Activated T-cell treated with anti-CD3 and anti-CD28 coated beads, Interleukin-2, amount 50 U/mL, for 48 hours (primary cell): ENCODE measurements around the gene METAP1.
"Not testable (repeated sequence)": the region's sequence is repeated elsewhere in the genome, so short reads cannot be mapped to it uniquely, and the experiment has no call there.

Experiments used
- DNase-seq, 2 experiments: peaks; one replicate each; pipeline ENCODE4 v3.0.0-alpha.2; 2020

METAP1 gene

DNA sequence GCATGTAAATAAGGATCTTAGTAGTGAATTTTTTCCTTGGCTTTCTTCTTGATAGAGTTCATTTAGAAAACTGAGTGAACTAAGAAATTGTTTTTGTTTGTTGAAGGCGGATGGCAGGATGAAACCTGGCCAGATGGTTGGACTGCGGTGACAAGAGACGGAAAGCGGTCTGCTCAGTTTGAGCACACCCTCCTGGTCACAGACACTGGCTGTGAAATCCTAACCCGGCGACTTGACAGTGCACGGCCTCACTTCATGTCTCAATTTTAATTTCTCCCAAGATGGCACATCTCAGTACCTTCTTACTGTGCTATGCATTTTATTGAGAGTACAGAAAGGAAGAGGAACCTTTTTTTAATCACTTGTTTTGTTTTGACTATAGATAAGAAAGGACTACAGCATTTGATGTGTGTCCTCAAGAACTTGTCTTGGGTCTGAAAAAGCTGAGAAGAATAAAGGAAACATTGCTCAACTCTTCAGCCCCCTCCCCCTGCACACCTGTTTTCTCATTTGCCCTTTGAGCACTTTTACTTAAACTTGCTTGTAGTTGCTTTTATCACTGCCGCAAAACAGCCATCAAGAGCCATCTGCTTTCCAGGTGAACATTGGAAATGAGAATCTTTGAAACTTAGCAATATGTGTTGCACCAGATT is 65.7 kb downstream of the METAP1 start:
- DNase-seq, result no peak

DNA sequence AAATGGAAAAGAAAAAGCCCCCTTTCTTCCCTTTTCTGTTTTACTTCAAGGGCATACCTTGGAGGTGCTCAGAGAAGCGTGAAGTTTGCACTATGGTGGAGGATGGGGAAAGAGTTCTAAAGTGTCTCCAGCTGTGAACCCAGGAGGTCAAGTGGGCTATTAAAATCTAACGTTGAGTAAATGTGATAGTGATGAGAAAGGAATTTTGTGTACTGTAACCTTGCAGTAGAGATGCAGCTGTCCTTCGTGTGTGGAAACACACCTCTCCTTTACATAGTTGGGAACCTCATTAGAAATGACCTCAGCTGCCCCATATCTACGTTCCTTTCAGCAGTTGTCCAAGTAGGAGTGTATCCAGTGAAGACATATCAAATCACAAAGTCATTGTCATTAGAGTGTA is 66.6 kb downstream of the METAP1 start:
- no peak for DNase-seq

DNA sequence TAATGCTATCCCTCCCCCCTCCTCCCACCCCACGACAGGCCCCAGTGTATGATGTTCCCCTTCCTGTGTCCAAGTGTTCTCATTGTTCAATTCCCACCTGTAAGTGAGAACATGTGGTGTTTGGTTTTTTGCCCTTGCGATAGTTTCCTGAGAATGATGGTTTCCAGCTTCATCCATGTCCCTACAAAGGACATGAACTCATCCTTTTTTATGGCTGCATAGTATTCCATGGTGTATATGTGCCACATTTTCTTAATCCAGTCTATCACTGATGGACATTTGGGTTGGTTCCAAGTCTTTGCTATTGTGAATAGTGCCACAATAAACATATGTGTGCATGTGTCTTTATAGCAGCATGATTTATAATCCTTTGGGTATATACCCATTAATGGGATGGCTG is 70.0 kb downstream of the METAP1 start:
- not testable (repeated sequence) for DNase-seq

DNA sequence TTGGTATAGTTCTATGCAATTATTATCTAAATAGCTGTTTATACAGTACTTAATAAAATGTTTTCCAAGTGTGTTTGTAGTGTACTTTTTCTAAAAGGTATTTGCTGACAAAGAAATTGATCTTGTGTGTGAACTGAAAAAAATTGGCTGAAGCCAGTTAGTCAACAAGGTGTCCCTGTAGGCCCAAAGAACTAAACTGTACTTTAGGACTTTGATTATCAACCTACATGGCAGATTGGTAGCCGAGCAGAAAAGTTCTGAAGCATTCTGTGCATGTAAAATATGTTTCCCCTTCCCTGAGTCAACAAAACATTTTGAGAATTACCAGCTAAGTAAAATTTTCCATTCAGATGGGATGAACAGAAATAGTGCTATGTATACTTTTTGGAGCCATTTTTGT is 72.1 kb downstream of the METAP1 start:
- no peak for DNase-seq

DNA sequence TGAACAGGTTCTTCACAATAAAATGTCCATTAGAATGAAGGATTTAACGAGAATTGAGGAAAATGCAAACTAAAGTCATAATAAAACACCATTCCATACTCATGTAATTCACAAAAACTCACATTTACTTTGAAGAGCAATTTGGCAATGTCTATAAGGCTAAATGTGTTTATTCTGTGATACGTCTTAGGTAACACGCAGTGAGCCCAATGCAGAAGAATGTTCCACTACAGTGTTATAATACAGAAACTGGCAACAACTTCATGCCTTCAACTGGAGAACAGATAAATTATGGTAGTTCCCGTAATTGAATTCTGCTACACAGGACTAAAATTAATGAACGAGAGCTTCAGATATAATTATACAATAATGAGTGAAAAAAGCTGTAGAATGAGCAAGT is 75.6 kb downstream of the METAP1 start:
- DNase-seq, result no peak

DNA sequence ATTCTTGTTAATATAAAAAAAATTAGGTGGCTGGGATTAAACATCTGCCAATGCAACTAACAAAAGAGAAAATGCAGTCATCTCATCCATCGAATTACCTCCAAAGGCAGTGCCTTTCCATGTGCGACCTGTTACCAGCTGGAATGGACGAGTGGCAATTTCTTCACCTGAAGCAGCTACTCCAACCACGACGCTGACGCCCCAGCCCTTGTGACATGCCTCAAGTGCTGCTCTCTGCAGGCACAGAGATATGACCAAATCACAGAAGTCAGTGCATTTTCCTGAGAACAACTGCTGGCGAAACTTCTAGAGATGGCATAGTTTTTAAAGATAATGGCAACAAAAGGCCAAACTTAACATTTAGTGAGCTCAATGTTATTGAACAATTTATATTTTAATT is 79.3 kb downstream of the METAP1 start:
- no peak for DNase-seq

DNA sequence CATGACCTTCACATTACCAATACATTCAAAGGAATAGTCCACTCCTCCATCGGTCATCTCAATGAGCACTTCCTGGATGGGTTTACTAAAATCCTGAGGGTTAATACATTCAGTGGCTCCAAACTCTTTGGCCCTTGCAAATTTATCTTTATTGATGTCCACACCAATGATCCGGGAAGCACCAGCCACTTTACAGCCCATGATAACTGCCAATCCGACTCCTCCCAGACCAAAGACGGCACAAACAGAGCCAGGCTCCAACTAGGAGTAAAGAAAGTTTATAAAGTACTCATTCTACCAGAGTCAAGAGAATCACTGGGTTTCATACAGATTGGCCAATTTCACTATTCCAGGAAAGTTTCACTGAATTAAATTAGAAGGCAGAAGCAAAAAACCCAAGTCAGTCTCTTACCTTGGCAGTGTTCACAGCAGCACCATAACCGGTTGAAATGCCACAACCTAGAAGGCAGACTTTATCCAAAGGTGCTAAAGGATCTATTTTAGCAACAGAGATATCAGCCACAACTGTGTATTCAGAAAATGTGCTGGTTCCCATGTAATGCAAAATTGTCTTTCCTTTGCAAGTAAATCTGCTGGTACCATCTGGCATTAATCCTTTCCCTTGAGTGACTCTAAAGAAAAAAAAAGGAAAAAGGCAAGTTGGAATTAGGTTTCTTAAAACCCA is 80.9 kb downstream of the METAP1 start:
- DNase-seq, result no peak

DNA sequence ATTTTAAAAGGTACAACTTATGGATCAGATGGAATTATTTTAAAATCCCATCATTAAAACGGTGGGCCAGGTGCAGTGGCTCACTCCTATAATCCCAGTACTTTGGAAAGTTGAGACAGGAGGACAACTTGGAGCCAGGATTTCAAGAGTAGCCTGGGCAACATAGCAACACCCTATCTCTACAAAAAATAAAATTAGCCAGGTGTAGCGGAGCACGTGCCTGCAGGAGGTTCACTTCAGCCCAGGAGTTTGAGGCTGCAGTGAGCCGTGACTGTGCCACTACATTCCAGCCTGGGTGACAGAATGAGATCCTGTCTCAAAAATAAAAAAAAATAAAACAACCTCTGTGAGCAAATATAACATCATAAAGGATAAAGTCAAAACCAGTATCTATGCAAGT is 81.7 kb downstream of the METAP1 start:
- DNase-seq, result no peak

DNA sequence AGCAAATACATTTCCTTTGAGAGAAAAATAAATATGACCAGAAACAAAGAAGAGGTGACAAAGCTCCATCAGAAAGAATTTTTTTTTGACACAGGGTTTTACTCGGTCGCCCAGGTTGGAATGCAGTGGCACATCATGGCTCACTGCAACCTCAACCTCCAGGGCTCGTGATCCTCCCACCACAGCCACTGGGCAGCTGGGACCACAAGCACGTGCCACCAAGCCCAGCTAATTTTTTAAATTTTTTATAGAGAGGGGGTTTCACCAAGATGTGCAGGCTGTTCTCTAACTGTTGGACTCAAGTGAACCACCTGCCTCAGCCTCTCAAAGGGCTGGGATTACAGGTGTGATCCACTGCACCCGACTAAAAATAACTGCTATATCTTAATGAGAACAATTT is 82.8 kb downstream of the METAP1 start:
- DNase-seq, result no peak

DNA sequence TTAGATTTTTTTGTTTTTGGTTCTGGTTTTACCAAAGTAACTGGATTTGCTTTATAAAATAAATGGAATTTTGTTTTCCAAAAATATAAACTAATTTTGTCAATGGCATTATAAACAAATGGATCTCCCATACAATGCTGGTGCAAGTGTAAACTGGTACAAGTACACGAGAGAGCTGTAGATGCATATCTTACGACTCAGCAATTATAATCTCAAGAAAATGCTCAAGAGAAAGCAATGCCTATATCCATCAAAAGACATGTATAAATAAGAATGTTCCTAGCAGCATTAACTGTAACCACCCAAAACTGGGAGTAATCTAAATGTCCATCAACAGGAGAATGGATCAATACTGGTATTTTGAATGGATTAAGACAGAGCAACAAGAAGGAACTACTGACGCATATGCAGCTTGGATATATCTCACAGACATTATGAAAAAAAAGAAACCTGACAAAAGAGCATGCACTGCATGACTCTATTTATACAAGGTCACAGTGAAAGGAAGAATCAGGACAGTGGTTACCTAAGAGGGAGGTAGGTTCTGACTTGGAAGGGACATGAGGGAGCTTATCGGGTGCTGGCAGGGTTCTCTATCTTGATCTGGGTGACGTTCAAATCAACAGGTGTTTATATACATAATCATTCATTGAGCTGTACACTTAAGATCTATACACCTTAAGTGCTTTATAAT is 83.6 kb downstream of the METAP1 start:
- DNase-seq, result no peak

DNA sequence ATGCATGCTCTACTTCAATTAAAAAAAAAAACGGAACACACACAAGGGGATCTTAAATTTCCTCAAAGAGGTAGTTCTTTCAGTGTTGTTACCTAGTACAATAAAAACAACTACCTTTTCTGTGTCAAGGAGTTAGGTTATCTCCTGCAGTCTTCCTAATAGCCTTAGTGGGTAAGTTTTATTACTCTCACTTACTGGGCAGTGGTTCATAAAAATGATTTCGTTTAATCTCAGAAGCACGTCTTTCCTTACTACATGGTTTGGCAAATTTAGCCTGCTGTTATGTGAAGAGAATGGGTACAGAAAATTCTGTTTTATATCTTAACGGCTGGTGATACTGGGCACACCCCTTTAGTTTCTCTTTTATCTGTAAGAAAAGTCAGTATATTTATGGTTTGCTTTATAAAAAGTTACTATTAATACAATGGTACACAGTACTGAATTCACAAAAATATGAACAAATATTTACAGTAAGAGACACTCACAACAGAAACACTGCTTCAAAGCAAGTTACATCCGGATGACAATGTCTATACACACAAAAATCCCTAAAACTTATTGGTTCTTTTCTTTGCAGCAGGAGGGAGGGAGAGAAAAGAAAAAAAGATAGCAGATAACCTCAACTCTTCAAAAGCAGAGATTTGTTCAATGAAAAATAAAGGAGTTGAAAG is 84.2 kb downstream of the METAP1 start:
- no peak for DNase-seq

DNA sequence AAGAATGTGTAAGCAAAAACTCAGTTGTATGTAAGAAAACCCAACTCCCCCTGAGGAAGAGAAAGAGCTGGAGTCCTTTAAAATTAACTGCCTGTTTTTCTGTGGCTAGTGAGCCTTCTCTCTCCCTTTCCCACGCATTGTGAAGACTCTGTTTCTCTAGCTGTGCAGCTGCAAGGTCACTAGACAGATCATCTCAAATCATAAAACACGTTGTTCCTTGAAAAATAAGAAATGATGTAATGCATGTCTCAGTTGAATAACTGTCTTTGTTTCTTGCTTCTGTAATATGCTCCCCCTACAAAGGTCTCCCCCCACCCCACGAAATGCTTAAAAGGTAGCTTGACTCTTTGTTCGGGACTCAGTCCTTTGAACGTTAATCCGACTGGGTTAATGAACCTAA is 85.3 kb downstream of the METAP1 start:
- not testable (repeated sequence) for DNase-seq

DNA sequence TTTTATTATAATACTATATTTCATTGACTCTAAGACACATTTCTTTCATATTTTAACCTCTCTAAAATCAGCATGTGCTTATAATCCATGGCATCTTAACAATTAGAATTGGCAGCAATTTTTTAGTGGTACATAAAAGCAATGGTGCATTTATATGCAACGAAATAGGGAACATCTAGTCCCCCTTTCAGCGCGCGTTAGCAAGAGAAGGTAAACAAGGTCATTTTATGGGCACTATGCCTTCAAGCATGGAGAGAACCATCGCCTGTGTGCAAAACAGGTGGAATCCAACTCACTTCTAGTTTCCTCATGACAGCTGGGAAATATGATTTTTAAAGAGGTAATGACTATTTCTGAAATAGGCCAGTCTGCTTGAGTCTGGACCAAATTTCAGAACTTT is 86.7 kb downstream of the METAP1 start:
- DNase-seq, result no peak

DNA sequence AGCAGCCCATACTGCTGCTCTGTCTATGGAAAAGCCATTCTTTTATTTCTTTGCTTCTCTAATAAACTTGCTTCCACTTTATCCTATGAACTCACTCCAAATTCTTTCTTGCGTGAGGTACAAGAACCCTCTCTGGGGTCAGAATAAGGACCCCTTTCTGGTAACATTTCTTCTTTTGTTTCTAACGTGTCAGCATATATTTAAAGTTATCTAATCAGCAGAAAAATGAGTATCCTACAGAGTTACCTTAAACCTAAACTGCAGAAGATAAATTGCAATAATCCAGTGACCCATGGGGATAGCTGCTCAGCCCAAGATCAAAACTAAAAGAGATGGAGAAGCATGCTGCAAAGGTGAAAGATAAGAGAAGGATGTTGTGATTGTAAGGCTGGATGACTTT is 89.1 kb downstream of the METAP1 start:
- DNase-seq, result no peak

DNA sequence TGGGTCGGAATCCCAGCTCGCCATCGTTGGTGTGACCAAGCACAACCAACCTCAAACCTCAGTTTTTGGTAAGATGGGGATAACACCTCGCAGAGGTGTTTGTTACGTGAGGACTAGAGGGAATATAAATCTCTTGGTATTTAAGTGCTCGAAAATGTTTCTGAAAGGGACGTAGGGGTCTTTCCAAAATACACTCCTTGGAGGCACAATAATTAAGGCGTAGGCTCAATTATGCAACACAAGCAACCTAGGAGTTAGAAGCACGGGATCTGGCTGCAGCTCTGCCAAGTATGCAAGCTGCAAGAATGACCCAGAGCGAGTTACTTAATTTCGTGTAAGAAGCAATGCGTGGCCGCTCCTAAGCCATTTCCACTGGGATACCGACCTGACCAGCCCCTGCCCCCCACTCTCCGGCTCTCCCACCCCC is 92.5 kb downstream of the METAP1 start:
- peak in 1 of 2 experiments; percentile 26 for DNase-seq

DNA sequence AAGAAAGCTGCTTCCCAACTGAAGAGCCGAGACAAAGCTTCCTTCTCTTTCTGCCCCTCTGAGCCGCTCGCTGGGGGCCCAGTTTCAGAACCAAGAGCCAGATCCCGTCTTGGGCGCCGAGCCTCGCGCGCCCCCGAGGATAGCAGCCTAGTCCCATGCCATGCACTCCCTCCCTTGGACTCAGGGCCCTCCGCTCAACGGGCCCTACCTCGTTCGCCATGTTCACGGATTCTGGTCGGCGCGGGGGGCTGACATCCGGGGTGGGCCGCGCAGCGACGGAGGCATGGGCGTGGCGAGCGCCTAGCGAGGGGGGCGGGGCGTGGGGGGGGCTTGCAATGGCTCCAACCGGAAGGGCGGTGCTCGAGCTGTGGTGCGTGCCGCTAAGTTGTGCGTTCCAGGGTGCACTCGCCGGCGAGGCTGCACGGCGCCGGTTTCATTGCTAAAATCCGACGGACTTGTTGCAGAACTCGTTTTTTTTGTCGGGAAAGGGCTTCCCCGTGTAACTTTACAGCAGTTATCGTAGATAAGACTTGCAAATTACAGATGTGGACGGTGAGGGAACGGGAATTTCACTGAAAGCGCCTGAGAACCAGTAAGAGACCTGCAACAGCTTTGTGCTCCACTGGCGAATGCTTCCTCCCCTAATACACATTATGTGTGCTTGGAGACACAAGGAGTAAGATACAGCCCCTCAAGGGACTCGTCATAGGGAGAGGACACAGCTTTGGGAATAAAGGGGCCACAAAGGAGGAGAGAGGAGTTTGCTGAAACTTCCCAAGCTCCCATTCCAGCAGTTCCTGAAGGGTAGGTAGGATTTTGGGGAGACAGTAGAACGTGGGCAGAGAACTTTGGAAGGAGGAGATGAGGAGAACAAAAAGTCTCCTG is 93.2 kb downstream of the METAP1 start, which contains the start of gene ADH5:
ADH5 (minus strand) TSS at position 308 of the 885 bp plus-strand sequence; CDS start at position 220, 88 bp downstream.
- peak; percentile 90 to 91 for DNase-seq

DNA sequence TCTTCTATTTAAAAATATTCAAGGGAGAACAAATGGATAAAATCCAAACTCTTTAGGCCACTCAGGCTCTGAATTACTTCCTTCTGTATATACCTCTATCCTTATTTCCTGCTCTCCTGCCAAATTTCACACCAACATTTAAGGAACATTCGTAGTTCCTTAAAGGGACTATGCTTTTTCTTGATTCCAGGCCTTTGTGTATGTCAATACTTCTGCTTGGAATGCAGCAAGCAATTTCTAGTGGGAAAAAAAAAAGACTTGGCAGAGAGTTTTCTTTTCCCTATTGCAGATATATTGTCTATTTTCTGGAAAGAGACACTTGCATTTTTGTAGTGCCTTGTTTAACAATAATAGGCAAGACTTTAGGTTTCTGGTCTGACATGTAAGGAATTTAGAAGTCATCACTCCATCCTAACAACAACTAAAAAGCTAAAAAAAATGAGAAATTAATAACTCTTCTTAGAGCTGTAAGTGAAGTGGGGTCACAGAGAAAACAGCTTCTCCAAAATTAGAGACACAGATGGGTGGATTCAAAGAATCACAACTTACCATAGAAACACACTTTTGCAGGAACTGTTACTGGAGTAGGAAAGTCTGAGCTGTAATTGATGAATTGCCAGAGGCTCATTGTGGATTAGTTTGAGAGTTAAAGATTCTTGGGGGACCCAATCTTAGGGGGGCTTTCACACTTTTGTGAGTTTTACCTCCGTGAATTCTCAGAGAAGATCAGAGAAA is 95.1 kb downstream of the METAP1 start:
- DNase-seq, result no peak

DNA sequence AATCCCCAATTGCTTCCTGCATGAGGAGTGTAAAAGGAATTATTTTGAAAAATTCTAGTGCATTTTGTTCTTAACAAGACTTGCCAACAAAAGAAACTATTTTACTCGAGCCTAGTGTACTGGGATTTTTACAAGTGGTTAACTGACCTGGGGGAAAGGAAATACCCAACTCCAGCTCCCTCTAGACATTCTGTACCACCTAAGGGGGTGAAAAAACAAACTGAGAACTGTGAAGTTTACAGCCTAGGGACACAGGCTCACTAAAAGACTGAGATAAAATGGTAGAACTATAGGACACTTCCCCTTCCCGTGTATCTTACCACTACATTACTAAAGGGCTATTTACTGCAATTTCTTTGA is 95.7 kb downstream of the METAP1 start:
- DNase-seq, result no peak

DNA sequence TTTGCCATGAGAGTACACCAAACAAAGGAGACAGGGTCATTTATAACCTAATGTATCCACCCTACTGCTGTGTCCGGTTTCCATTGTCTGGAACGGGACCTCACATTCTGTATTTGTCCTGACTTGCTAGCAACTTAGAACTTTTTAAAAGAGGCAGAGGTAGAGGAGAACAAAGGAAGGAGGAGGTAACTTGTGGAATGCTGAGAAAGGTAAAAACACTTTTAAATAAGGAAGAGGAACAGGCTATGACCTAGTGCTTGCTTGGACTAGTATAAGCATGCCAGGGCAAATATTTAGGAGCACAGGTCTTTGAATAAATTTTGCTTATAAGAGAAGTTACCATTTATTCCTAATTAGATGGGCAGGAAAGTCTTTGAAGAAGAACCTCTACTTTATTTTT is 96.3 kb downstream of the METAP1 start:
- DNase-seq, result not testable (repeated sequence)

DNA sequence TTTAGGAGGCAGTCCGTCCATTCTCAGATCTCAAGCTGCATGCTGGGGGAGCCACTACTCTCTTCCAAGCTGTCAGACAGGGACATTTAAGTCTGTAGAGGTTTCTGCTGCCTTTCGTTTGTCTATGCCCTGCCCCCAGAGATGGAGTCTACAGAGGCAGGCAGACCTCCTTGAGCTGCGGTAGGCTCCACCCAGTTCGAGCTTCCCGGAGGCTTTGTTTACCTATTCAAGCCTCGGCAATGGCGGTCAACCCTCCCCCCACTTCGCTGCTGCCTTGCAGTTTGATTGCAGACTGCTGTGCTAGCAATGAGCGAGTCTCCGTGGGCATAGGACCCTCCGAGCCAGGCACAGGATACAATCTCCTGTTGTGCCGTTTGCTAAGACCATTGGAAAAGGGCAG is 103.8 kb downstream of the METAP1 start:
- DNase-seq, result no peak

DNA sequence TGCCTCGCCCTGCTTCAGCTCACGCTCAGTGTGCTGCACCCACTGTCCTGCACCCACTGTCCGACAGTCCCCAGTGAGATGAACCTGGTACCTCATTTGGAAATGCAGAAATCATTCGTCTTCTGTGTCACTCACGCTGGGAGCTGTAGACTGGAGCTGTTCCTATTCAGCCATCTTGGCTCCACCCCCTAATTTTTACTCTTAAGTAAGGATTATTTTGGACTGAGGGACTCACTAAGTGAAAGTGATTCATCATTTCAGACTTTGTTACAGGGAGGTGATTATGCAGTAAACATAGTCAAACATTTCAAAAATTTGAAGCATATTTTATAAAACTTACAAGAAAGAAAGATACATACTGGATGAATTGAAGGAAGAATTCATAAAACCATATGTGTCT is 104.3 kb downstream of the METAP1 start:
- DNase-seq, result not testable (repeated sequence)

DNA sequence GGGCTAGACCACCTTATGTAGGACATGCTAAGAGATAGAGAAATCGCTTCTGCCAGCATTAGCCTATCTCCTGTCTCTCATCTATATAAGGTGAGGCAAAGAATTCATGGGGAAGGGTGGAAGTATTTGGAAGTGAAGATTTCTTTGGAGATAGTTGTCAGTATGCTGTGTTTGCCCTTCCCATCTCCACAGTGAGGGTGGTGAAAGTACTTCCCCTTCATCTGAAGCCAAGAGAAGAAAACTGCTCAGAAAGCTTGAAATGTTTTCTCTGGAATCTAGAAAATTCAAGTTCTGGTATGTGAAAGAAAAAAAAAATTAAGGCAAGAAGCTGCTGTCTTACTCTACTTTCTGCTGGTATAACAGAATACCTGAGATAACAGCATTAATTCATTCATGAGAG is 105.4 kb downstream of the METAP1 start:
- DNase-seq, result no peak
